Stimulated activated CD4-positive, alpha-beta T cell treated with anti-CD3 and anti-CD28 coated beads, Interleukin-15, amount 100 ng/mL, for 48 hours (primary cell): Measurements from ENCODE around the gene SPNS3.
A peak's percentile ranks its signal among the peaks of the same experiment; 100 is the strongest.

Source experiments
- DNase-seq, 2 donors: peaks; one replicate each; pipeline ENCODE4 v3.0.0-alpha.2; 2020; ENCODE audit warnings: low read depth in 2 of 2

SPNS3 gene, protein sequence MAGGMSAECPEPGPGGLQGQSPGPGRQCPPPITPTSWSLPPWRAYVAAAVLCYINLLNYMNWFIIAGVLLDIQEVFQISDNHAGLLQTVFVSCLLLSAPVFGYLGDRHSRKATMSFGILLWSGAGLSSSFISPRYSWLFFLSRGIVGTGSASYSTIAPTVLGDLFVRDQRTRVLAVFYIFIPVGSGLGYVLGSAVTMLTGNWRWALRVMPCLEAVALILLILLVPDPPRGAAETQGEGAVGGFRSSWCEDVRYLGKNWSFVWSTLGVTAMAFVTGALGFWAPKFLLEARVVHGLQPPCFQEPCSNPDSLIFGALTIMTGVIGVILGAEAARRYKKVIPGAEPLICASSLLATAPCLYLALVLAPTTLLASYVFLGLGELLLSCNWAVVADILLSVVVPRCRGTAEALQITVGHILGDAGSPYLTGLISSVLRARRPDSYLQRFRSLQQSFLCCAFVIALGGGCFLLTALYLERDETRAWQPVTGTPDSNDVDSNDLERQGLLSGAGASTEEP

DNA sequence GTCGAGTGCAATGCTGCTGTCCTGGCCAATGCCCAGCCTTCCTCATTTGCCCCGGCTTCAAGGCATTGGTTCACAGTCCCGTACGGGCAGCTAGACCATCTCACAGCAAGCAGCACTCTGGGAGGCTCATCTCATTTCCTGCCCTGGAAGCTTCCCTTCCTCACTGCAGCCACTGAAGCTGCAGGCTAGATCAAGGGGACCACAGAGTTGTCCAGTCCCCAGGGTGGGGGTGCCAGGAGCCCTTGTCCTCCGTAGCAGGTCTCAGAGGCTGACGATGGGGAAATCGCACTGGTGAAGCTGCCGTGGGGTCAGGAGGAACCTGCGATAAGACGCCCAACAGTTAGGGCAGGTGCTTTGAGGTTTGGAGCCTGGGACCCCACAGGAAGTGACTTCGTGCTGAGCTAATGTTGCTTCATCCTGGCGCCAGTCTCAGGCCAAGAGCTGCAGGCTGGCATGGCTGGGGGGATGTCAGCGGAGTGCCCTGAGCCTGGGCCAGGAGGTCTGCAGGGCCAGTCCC lies at the start of gene SPNS3:
TSS of gene SPNS3 (plus strand) at position 426 of the 517 bp plus-strand sequence. CDS start at position 454, 28 bp downstream.
- DNase-seq = peak in 1 of 2 donors; percentile 18

DNA sequence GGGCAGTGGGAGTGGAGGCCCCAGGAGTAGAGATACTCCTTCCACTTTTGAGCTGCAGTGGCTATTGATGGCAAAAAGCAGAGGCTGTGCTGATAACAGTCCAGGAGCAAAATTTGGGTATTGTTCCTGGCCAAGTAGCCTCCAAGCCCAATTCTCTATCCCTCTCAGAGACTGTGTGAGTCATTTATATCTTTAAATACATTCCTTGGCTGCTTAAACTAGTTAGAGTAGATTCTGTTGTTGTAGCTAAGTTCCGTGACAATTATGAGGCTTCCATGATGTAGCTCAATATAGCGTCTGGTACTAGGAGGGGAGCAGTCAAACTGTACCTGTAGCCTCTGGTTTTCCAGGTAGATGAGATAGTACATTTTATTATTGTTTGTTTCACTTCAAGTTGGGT lies 47.3 kb upstream of the SPNS3 start:
- no peak for DNase-seq

DNA sequence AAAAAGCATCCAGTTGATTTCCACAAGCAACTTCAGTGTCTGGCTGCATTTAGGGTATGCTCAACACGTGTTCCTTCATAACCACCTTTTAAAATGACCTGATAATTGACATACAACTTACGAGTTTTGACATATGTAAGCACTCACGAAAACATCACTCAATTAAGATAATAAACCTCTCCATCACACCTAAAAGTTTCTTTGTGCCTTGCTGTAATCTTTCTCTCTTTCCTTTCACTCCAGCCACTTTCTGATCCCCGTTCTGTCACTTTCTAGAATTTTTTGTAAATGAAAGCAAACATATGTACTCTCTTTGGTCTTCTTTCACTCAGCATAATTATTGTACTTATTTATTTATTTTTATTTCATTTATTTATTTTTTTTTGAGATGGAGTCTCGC lies 46.6 kb upstream of the SPNS3 start:
- DNase-seq = no peak

DNA sequence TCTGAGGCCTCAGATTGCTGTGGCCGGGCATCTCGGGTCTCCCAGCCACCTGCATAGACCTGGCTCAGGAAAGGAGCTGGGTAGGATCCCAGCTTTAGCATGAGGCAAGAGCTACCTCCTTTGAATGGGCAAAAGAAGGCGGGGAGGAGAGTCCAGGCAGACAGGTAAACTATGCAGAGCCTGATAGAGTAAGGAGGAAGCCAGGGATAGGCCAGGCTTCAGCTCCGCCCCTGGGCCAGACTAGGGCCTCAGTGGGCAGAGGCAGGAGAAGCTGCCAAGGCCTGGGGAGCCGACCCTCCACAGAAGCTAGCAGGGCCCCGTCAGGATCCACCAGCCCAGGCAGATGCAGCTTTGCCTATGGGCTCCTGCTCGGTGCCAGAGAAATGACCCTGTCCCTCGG lies 44.7 kb upstream of the SPNS3 start:
- no peak for DNase-seq

- no peak for DNase-seq
These were observed 39.9 kb upstream of the SPNS3 start for GRCh38 chr17:4393806-4394205.

- DNase-seq = no peak
These were observed 39.3 kb upstream of the SPNS3 start for GRCh38 chr17:4394208-4395110.

DNA sequence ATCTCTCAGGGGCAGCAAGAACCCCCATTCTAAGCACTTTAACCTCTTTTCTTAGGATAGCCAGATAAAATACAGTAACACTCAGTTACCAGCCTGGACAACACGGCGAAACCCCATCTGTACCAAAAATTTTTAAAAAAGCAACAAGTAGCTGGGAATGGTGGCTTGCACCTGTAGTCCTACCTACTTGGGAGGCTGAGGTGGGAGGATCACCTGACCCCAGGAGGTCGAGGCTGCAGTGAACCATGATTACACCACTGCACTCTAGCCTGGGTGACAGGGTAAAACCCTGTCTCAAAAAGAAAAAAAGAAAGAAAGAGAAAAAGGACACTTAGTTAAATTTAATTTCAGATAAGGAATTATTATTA lies 38.6 kb upstream of the SPNS3 start:
- no peak for DNase-seq

DNA sequence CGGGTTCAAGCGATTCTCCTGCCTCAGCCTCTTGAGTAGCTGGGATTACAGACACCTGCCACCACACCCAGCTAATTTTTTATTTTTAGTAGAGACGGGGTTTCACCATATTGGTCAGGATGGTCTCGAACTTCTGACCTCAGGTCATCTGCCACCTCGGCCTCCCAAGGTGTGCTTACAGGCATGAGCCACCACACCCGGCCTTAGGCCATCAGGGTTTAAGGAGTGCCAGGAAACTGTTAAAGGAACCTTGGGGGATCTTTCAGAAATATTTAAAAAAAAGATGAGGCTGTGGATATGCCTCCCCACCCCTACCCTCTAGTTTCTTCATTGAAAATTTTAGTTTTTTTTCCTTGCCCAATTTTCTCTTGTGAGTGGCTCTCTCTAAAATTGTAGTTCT lies 35.9 kb upstream of the SPNS3 start:
- no peak for DNase-seq

GRCh38 chr17:4405038-4405669 lies 28.6 kb upstream of the SPNS3 start:
- DNase-seq = no peak

DNA sequence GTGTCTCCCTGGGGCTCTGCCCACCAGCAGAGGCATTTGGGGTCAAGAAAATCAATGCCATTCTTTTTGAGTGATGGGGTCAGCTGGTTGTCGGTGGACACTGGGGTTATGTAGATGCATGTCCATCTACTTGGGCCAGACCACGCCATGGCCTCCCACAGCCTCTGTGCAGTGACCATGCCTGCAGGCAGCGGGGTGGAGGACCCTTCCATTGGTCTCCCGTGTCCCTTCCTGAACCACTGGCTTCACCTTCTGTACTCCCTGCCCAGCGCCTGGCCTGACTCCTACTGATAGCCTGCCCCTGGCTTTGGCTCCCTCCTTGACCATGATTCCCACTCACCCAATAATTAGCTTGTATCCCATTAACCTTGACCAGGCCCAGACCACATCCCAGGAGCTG lies 28.0 kb upstream of the SPNS3 start:
- no peak for DNase-seq

GRCh38 chr17:4406386-4406785 lies 27.4 kb upstream of the SPNS3 start:
- no peak for DNase-seq

- no peak for DNase-seq
These were observed 26.5 kb upstream of the SPNS3 start for GRCh38 chr17:4407216-4407615.

DNA sequence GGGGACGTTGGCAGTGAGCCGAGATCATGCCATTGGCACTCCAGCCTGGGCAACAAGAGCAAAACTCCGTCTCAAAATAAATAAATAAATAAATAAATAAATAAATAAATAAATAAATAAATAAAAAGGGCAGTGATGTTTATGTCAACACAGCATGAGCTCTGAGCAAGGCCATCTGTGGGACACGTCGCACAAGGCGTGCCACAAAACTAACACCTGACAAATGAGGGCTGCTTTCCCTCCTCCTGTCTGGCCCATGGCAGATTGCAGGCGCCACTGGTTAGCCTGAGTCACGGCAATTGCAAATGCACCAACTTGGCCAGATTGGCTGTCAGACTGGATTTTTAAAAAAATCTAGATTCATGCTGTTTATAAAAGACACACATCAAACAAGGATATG lies 25.9 kb upstream of the SPNS3 start:
- no peak for DNase-seq

DNA sequence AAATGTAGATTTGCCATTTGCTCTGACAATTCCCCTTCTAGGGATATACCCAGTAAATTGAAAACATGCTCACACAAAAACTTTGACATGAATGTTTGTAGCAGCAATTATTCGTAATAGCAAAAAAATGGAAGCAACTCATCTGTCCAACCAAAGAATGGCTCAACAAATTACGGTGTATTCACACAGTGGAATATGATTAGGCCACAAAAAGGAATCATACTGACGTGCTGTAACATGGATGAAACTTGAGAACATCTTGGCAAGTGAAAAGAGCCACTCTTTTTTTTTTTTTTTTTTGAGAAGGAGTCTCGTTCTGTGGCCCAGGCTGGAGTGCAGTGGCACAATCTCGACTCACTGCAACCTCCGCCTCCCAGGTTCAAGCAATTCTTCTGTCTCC lies 24.1 kb upstream of the SPNS3 start:
- no peak for DNase-seq

DNA sequence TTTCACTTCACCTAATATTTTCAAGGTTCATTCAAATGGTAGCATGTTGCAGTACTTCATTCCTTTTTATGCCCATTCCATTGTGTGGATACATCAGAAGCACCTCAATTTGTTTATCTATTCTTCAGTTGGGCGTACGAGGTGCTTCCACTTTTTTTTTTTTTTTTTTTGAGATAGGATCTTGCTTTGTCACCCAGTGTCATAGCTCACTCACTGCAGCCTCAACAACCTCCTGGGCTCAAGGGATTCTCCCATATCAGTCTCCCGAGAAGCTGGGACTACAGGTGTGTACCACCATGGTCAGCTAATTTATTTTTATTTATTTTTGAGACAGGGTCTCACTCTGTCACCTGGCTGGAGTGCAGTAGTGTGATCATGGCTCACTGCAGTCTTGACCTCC lies 22.5 kb upstream of the SPNS3 start:
- DNase-seq = no peak

- peak; percentile 83 to 91 for DNase-seq
These were observed 20.6 kb upstream of the SPNS3 start for GRCh38 chr17:4412933-4413831.

DNA sequence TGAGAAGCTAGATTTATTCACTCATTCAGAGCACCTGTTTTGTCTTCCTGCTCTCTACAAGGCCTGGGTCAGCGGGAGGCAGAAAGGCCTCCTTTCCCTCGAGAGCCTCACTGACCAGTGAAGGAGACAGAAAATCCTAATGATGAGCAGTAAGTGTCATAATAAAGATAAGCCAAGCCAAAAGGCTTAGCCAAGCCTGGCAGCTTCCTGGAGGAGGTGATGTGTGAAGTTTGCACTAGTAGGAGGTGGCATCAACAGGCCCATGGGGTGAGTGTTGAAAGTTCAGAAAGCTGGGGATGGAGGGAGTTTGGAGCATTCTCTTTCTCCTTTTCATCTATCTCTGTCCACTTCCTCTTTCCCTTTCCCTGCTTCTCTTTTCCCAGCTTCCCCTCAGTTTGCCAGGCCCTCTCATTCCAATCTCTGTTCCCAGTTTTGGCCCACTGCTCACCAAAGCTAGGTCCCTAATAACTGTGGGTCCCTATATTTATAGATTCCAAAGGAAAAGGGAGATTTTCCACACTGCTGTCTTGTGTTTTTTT lies 16.5 kb upstream of the SPNS3 start:
- DNase-seq = no peak

DNA sequence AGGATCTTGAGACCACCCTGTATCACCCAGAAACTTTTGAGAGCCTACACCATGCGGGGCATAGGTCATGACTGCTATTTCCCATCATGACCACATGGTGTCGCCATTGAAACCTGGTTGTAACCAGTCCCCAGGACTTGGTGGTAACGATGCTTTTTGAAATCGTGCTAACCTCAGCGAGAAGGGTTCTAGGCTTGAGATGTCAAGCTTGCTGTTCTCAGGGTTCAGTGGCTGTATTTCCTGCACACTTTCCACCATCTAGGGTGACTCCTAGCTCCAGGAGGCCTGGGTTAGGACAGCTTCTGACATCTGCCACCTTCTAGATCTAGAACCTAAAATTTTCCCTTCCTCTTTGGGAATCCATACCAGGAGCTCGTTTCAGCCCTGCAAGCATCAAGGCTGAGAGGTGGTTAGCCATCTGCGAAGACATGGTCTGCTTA lies 13.0 kb upstream of the SPNS3 start:
- DNase-seq = peak; percentile 46 to 50

- DNase-seq = no peak
These were observed 10.9 kb upstream of the SPNS3 start for GRCh38 chr17:4422864-4423263.

DNA sequence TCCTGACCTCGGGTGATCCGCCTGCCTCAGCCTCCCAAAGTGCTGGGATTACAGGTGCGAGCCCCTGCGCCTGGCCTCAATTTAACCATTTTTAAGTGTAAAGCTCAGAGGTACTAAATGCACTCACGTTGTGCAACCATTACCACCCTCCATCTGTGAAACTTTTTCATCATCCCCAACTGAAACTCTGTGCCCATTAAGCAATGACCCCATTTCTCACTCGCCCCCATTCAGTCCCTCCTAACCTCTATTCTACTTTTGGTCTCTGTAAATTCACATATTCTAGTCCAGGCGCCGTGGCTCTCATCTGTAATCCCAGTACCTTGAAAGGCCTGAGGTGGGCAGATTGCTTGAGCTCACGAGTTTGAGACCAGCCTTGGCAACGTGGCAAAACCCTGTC lies 8.3 kb upstream of the SPNS3 start:
- no peak for DNase-seq
